Endothelial cell of umbilical vein (primary cell): ENCODE data around the gene FAM168A. TPM values are rescaled to one million over a fixed set of nuclear protein-coding genes. Genes with fewer than 3 reads are reported as not detected.

Source experiments
- BruUV-seq: library from RNA; stranded (reverse); fragments of 400-500 nt; replicated peaks from 2 replicates; lab custom pipeline; 2021; lab: Mats Ljungman, UMichigan
- CTCF ChIA-PET: fragments of 300-600, 350-600 bp; sonication (Branson Sonifier 250); formaldehyde crosslinking; loops from one replicate; lab custom pipeline; 2021; ENCODE audit warnings: antibody characterized with exemption, inconsistent platforms; lab: Charles Lee
- POLR2A ChIA-PET: fragments of 300-600, 350-600 bp; sonication (Branson Sonifier 250); formaldehyde crosslinking; loops from one replicate; lab custom pipeline; 2021; ENCODE audit warnings: antibody characterized with exemption, inconsistent platforms; lab: Charles Lee
- DNase-seq: peaks from one replicate; pipeline ENCODE4 v3.0.0-alpha.2; 2011; ENCODE audit warnings: low read depth, low spot score
- FAIRE-seq: peaks from 2 replicates; lab custom pipeline; 2011; peaks lifted over from hg19 to GRCh38; lab: Jason Lieb, UNC
- H2AFZ ChIP-seq: 2 replicates; pipeline ENCODE4 v1.6.0; 2012; ENCODE audit warnings: low read depth, low read length, control low read depth, inconsistent platforms
- H3K27ac ChIP-seq: 2 replicates; pipeline ENCODE4 v1.5.1; 2011; ENCODE audit warnings: low read depth, mild to moderate bottlenecking, control low read depth, low read length, moderate library complexity; ENCODE audit not compliant: insufficient read depth
- H3K27me3 ChIP-seq, 2 experiments: 2 replicates each; pipeline versions ENCODE4 v1.6.0 to v1.6.1; 2011; ENCODE audit warnings: low read length in 2 of 2, mixed read lengths in 1 of 2; ENCODE audit not compliant: control insufficient read depth in 2 of 2, insufficient read depth in 2 of 2
- H3K36me3 ChIP-seq, 2 experiments: 2 replicates in 1 of 2; 3 replicates in 1 of 2; pipeline ENCODE4 v1.5.1; 2011; ENCODE audit warnings: low read length in 2 of 2, mild to moderate bottlenecking in 1 of 2, moderate library complexity in 1 of 2; ENCODE audit not compliant: control insufficient read depth in 2 of 2, insufficient read depth in 2 of 2; ENCODE audit errors: extremely low read depth in 1 of 2
- H3K4me1 ChIP-seq: 3 replicates; pipeline ENCODE4 v1.5.1; 2011; ENCODE audit warnings: mild to moderate bottlenecking, low read length; ENCODE audit not compliant: control insufficient read depth, insufficient read depth; ENCODE audit errors: extremely low read depth
- H3K4me2 ChIP-seq: 2 replicates; pipeline ENCODE4 v1.6.1; 2011; ENCODE audit warnings: low read length, control low read depth, mixed read lengths; ENCODE audit not compliant: insufficient read depth
- H3K4me3 ChIP-seq, 3 experiments: fragments of 200-600 bp in 1 of 3; sonication (generic), shearing (Covaris generic) in 1 of 3; replicated peaks in 1 of 3; 2 replicates each; pipeline ENCODE4 v1.5.1; 2011 to 2016; ENCODE audit warnings: control low read depth in 3 of 3, low read length in 3 of 3, mild to moderate bottlenecking in 2 of 3, inconsistent platforms in 1 of 3, low read depth in 1 of 3, moderate library complexity in 1 of 3; ENCODE audit not compliant: insufficient read depth in 1 of 3
- H3K79me2 ChIP-seq: 2 replicates; pipeline ENCODE4 v1.6.0; 2012; ENCODE audit warnings: low read length, inconsistent platforms; ENCODE audit not compliant: control insufficient read depth, insufficient read depth
- H3K9ac ChIP-seq: replicated peaks from 2 replicates; pipeline ENCODE3; 2011; ENCODE audit warnings: low read length, control low read depth; ENCODE audit not compliant: insufficient read depth; ENCODE audit errors: extremely low read depth
- H3K9me1 ChIP-seq: replicated peaks from 3 replicates; pipeline ENCODE4 v1.6.0; 2011; ENCODE audit warnings: mild to moderate bottlenecking, low read length; ENCODE audit not compliant: control insufficient read depth, insufficient read depth; ENCODE audit errors: extremely low read depth
- H3K9me3 ChIP-seq: replicated peaks from 2 replicates; pipeline ENCODE4 v1.5.1; 2012; ENCODE audit warnings: low read length, inconsistent platforms; ENCODE audit not compliant: control insufficient read depth, insufficient read depth
- H4K20me1 ChIP-seq: replicated peaks from 2 replicates; pipeline ENCODE3; 2011; ENCODE audit warnings: mild to moderate bottlenecking, low read length; ENCODE audit not compliant: control insufficient read depth, insufficient read depth; ENCODE audit errors: extremely low read depth
- CTCF ChIP-seq, 2 donors: IDR thresholded peaks; 1 replicate in 1 of 2; 2 replicates in 1 of 2; pipeline ENCODE4 v1.5.1; 2011; ENCODE audit warnings: low read length in 2 of 2, mild to moderate bottlenecking in 2 of 2, moderate library complexity in 2 of 2, control low read depth in 1 of 2, inconsistent platforms in 1 of 2, low read depth in 1 of 2; ENCODE audit not compliant: insufficient read depth in 1 of 2; ENCODE audit errors: extremely low read depth in 1 of 2
- EZH2 ChIP-seq: IDR thresholded peaks from 2 replicates; pipeline ENCODE4 v1.6.1; 2012; ENCODE audit warnings: borderline replicate concordance, low read depth, mild to moderate bottlenecking, moderate library complexity, low read length, inconsistent platforms; ENCODE audit not compliant: severe bottlenecking
- FOS ChIP-seq: IDR thresholded peaks from 2 replicates; pipeline ENCODE4 v1.6.1; 2011; ENCODE audit warnings: mild to moderate bottlenecking, low read length, moderate library complexity, borderline replicate concordance; ENCODE audit not compliant: insufficient read depth
- GATA2 ChIP-seq: IDR thresholded peaks from 2 replicates; pipeline ENCODE4 v1.7.0; 2011; ENCODE audit warnings: low read depth, mild to moderate bottlenecking, moderate library complexity, mixed read lengths, low read length; ENCODE audit not compliant: insufficient read length, insufficient read depth
- JUN ChIP-seq: IDR thresholded peaks from 2 replicates; pipeline ENCODE4 v1.6.1; 2011; ENCODE audit warnings: borderline replicate concordance, low read depth; ENCODE audit not compliant: insufficient read length, insufficient read depth
- MYC ChIP-seq: IDR thresholded peaks from one replicate; pipeline ENCODE4 v1.6.1; 2011; ENCODE audit warnings: mild to moderate bottlenecking, low read depth, low read length
- POLR2A ChIP-seq: IDR thresholded peaks from 2 replicates; pipeline ENCODE4 v1.6.1; 2012; ENCODE audit warnings: low read depth, mild to moderate bottlenecking, control low read depth, low read length
- POLR2AphosphoS5 ChIP-seq: IDR thresholded peaks from 2 replicates; pipeline ENCODE4 v1.6.1; 2012; ENCODE audit warnings: low read depth, mild to moderate bottlenecking, control low read depth, low read length, moderate library complexity; ENCODE audit not compliant: insufficient read depth
- dilution Hi-C: fragments of 300-500 bp; cut with MboI; formaldehyde crosslinking; loops from one replicate; pipeline ENCODE4 v1.15.0; 2019; ENCODE audit warnings: low sequenced_read_pairs; ENCODE audit not compliant: extremely low pct_ligation_motif_present
- intact Hi-C: fragments of 100-400 bp; cut with micrococcal nuclease; formaldehyde crosslinking; loops from one replicate; pipeline ENCODE4 v1.10.0; 2022
- polyA plus RNA-seq, 4 experiments: library from polyadenylated mRNA; depleted of rRNA in 3 of 4; stranded (reverse) in 3 of 4; unstranded in 1 of 4; fragments of >200 nt; gene quantifications; 2 replicates each; pipeline versions ENCODE4 v1.2.1 to v1.2.3, GENCODE V29; 2011 to 2012; ENCODE audit warnings: missing spikeins in 1 of 4
- total RNA-seq: library from RNA; stranded (reverse); gene quantifications from 2 replicates; pipeline ENCODE4 v1.2.3, GENCODE V29; 2021
- TF ChIP-seq, protein P1 (sequence below): IDR thresholded peaks from 2 replicates; pipeline ENCODE4 v1.6.1; 2011; ENCODE audit not compliant: insufficient read depth, insufficient read length

Gene FAM168A
- total and polyA plus RNA-seq, 2 donors (not counting 3 experiments of a cell fraction or from before 2014, with no cell fraction given): 17.0 to 20.5 TPM

DNA sequence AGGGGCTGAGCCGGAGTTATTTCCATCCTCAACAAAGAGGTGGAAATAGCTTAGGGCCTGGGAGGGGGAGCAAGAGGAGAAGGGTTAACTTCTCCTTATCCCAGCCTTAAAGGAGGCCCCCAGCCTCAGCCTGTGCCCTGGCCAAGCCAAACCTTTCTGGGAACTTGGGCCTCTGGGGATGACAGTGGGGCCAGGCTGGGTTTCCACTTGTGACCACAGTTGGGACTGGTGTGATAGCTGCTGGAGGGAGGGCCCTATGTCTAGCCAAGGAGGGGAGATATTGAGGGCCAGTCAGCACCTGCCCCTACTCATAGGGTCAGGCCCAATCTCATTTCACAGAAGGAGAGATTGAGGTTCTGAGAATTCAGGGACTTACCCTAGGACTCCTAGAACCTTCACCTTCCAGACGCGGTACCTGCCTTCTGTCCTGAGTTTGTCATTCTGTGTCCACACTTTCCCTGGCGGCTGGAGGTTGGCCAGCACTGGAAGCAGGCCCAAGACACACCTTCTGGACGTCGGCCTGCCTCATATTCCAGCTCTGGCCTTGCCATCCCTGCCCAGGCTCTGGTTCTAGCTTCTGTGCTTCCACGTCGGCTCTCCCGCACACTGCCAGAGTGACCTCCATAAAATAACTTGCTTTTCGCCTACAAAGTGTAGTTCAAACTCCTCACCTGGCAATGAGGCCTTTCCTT, 218.6 kb downstream of the FAM168A start:
- Histone ChIP-seq H3K79me2 (peaks cover 79% of the 10 kb centered on the region), H3K9me3 (no peaks in the 10 kb centered on the region), H3K4me3 (no peak overlapping the region), H3K4me2 (no peak overlapping the region), H3K36me3 (no peaks in the 10 kb centered on the region), H3K27ac (no peak overlapping the region), H3K4me1 (peaks cover 15% of the 10 kb centered on the region), H4K20me1 (no peaks in the 10 kb centered on the region), H3K9me1 (no peaks in the 10 kb centered on the region), H3K27me3 (no peaks in the 10 kb centered on the region), H2AFZ (no peak overlapping the region), H3K9ac (no peak overlapping the region)
- TF ChIP-seq POLR2A (no peak), EZH2 (no peak), CTCF (IDR thresholded peaks at IDR 0.05; ENCODE audit: extremely low read depth in 1 of 2, insufficient read depth in 1 of 2, low read depth in 1 of 2, low read length in 2 of 2) (no peak), MYC (no peak), JUN (no peak), POLR2AphosphoS5 (no peak), GATA2 (no peak), FOS (no peak)
- TF ChIP-seq, protein P1, sequence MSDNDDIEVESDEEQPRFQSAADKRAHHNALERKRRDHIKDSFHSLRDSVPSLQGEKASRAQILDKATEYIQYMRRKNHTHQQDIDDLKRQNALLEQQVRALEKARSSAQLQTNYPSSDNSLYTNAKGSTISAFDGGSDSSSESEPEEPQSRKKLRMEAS: no peak
- no peak for DNase-seq
- dilution Hi-C loops: no loop called here
- intact Hi-C loops: loop anchor here (10.0 kb wide), 1 partner anchor 555 kb away; no protein-coding TSS in a partner anchor
- ChIA-PET CTCF (interaction anchor here (1.0 to 1.8 kb wide), 3 partner anchors 9 to 28 kb away, joined by 5 to 14 read pairs (median 5); no protein-coding TSS in a partner anchor), POLR2A (no interaction called here)
- FAIRE-seq: no peak
- no TSS peak for BruUV-seq
